Endodermal cell (in vitro differentiated cells): Measurements from ENCODE around the gene HIC1. TPM values are rescaled to one million over a fixed set of nuclear protein-coding genes. Genes with fewer than 3 reads are reported as not detected.

ENCODE experiments used
- DNase-seq: peaks from one replicate; pipeline ENCODE4 v3.0.0-alpha.2; 2017
- H3K27ac ChIP-seq: 2 replicates; pipeline ENCODE4 v1.5.1; 2013; ENCODE audit warnings: mild to moderate bottlenecking, low read depth, low read length, moderate library complexity
- H3K27me3 ChIP-seq: 2 replicates; pipeline ENCODE4 v1.6.1; 2013; ENCODE audit warnings: mild to moderate bottlenecking, low read length, moderate library complexity; ENCODE audit not compliant: insufficient read depth, control insufficient read depth, poor library complexity, severe bottlenecking
- H3K36me3 ChIP-seq: 2 replicates; pipeline ENCODE4 v1.7.0; 2013; ENCODE audit warnings: mild to moderate bottlenecking, low read length, moderate library complexity; ENCODE audit not compliant: control insufficient read depth, insufficient read depth
- H3K4me1 ChIP-seq: one replicate; pipeline ENCODE4 v1.7.0; 2013; ENCODE audit warnings: low read length; ENCODE audit not compliant: control insufficient read depth, insufficient read depth
- H3K4me3 ChIP-seq: 2 replicates; pipeline ENCODE4 v1.5.1; 2013; ENCODE audit warnings: mild to moderate bottlenecking, low read length, moderate library complexity
- H3K9ac ChIP-seq: 2 replicates; pipeline ENCODE4 v1.6.1; 2013; ENCODE audit warnings: mild to moderate bottlenecking, low read length, moderate library complexity; ENCODE audit not compliant: poor library complexity, severe bottlenecking; ENCODE audit errors: extremely low read depth
- H3K9me3 ChIP-seq: 2 replicates; pipeline ENCODE4 v1.6.1; 2013; ENCODE audit warnings: mild to moderate bottlenecking, low read length, moderate library complexity; ENCODE audit not compliant: control insufficient read depth
- H3K27ac Mint-ChIP-seq: 2 replicates; pipeline ENCODE4 v1.8.0; 2020; ENCODE audit warnings: mixed read lengths
- H3K27me3 Mint-ChIP-seq: 2 replicates; pipeline ENCODE4 v1.8.0; 2021; ENCODE audit warnings: mild to moderate bottlenecking, mixed read lengths; ENCODE audit not compliant: insufficient read depth
- H3K36me3 Mint-ChIP-seq: 2 replicates; pipeline ENCODE4 v1.8.0; 2020; ENCODE audit warnings: low read depth, mixed read lengths
- H3K4me1 Mint-ChIP-seq: 2 replicates; pipeline ENCODE4 v1.8.0; 2020; ENCODE audit warnings: mixed read lengths
- H3K4me3 Mint-ChIP-seq: 2 replicates; pipeline ENCODE4 v1.8.0; 2020; ENCODE audit warnings: mild to moderate bottlenecking, moderate library complexity, mixed read lengths
- H3K9me3 Mint-ChIP-seq: 2 replicates; pipeline ENCODE4 v1.8.0; 2020; ENCODE audit warnings: mild to moderate bottlenecking, mixed read lengths
- CTCF ChIP-seq: fragments of 200-600 bp; sonication (generic); conservative IDR thresholded peaks from 2 replicates; pipeline ENCODE4 v1.5.0; 2021; ENCODE audit warnings: antibody characterized with exemption, mild to moderate bottlenecking
- WGBS, 2 experiments: methylation state at CpG; one replicate each; pipeline versions ENCODE4 v1.1.5 to v1.1.7; 2013; ENCODE audit warnings: missing lambda C conversion rate in 2 of 2, mixed read lengths in 1 of 2; ENCODE audit not compliant: insufficient coverage in 1 of 2, insufficient read length in 1 of 2; 5-methylcytosine and 5-hydroxymethylcytosine counted together
- total RNA-seq, 2 donors: library from RNA; stranded (reverse); fragmentation: NEBNext Ultra II Directional in 1 of 2; extraction: Animal tissue kit (Norgen Biotek cat#: 25700) in 1 of 2; gene quantifications; 2 replicates in 1 of 2; 3 replicates in 1 of 2; pipeline ENCODE4 v1.2.1, GENCODE V29; 2021

Gene HIC1
- total RNA-seq, 2 donors from 2014 or later = 0.13 to 0.57 TPM

DNA sequence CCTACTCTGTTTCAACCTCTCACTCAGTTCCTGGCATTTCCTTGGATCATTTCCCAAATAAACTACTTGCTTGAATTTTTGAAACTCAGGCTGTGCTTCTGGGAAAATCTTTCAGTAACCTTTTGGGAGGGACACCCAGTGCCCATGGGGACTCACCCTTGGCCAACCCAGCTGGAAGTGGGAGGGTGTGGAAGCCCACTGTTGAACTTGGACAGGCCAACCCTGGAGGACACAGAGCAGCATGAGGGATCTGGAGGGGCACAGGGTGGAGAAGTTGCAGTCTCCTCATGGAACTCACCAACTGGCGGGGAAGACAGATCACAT lies 40.9 kb upstream of the HIC1 start:
- H3K27me3 Mint-ChIP-seq = peaks cover 57% of the 10 kb centered on the region
- no peak for TF ChIP-seq CTCF
- 100% methylated on average over 1 of the region's 1 CpG for WGBS, 2 experiments

GRCh38 chr17:2015314-2015713 lies 39.6 kb upstream of the HIC1 start:
- DNase-seq = no peak
- no peaks in the 10 kb centered on the region for H3K9me3 ChIP-seq
- no peak overlapping the region for H3K4me3 Mint-ChIP-seq
- H3K27ac ChIP-seq = no peak overlapping the region
- H3K36me3 ChIP-seq = peaks cover 30% of the 10 kb centered on the region
- H3K9me3 Mint-ChIP-seq = no peaks in the 10 kb centered on the region
- H3K27me3 Mint-ChIP-seq = peaks cover 70% of the 10 kb centered on the region
- peaks cover 9% of the 10 kb centered on the region for H3K4me1 ChIP-seq
- no peak overlapping the region for H3K9ac ChIP-seq
- peaks cover 32% of the 10 kb centered on the region for H3K36me3 Mint-ChIP-seq
- no peak overlapping the region for H3K4me3 ChIP-seq
- peaks cover 31% of the 10 kb centered on the region for H3K4me1 Mint-ChIP-seq
- H3K27ac Mint-ChIP-seq = no peak overlapping the region
- H3K27me3 ChIP-seq = peaks cover 2% of the 10 kb centered on the region
- 94 to 96% methylated on average over 13 to 14 of the region's 14 CpGs for WGBS, 2 experiments
- TF ChIP-seq CTCF = no peak

More for the DNA sequence above, 40.9 kb upstream of the HIC1 start:
- no peak overlapping the region for H3K9ac ChIP-seq
- H3K36me3 ChIP-seq = peaks cover 33% of the 10 kb centered on the region
- Mint-ChIP-seq H3K27ac (no peak overlapping the region), H3K9me3 (no peaks in the 10 kb centered on the region), H3K4me3 (no peak overlapping the region), H3K4me1 (peaks cover 21% of the 10 kb centered on the region), H3K36me3 (peaks cover 33% of the 10 kb centered on the region)
- no peak for DNase-seq
- no peak overlapping the region for H3K4me3 ChIP-seq
- no peaks in the 10 kb centered on the region for H3K27me3 ChIP-seq
- H3K27ac ChIP-seq = no peak overlapping the region
- peaks cover 9% of the 10 kb centered on the region for H3K4me1 ChIP-seq
- no peaks in the 10 kb centered on the region for H3K9me3 ChIP-seq

DNA sequence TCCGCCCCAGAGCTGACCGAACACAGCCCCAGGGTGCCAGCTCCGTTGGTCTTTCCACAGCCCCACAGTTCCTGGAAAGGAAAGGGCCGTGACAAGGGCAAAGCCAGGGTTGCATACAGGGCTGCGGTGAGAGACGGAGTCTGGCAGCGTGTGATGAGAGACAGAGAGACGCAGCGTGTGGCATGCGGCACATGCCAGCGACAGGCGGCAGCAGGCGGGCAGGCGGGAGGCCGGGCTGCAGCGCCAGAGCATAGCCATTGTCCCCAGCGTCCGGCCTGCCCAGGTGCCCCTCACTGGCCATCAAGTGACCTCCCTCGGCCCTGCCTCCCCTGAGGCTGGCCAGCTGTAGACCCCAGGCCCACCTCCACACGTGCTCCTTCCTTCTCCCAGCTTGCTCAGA lies 38.4 kb upstream of the HIC1 start:
- H3K9ac ChIP-seq = no peak overlapping the region
- no peak for DNase-seq
- H3K27me3 Mint-ChIP-seq = peaks cover 77% of the 10 kb centered on the region
- H3K27me3 ChIP-seq = peaks cover 12% of the 10 kb centered on the region
- peaks cover 31% of the 10 kb centered on the region for H3K4me1 Mint-ChIP-seq
- peaks cover 27% of the 10 kb centered on the region for H3K36me3 ChIP-seq
- 94 to 96% methylated on average over 16 to 20 of the region's 20 CpGs for WGBS, 2 experiments
- H3K9me3 Mint-ChIP-seq = no peaks in the 10 kb centered on the region
- no peak overlapping the region for H3K4me3 Mint-ChIP-seq
- H3K36me3 Mint-ChIP-seq = peaks cover 30% of the 10 kb centered on the region
- no peaks in the 10 kb centered on the region for H3K9me3 ChIP-seq
- H3K27ac ChIP-seq = no peak overlapping the region
- TF ChIP-seq CTCF = no peak
- H3K4me3 ChIP-seq = no peak overlapping the region
- no peak overlapping the region for H3K27ac Mint-ChIP-seq
- peaks cover 8% of the 10 kb centered on the region for H3K4me1 ChIP-seq
